HG02642 (cell line): ENCODE results near the gene ITGB2.

Experiments used
- ATAC-seq: cut with Tn5 transposase; IDR thresholded peaks from one replicate; pipeline ENCODE4 v1.9.1; 2021; ENCODE audit warnings: mild to moderate bottlenecking; ENCODE audit not compliant: unreplicated experiment, poor library complexity

The ITGB2 gene

GRCh38 chr21:44855572-44855971 lies 65.1 kb downstream of the ITGB2 start:
- no peak for ATAC-seq

GRCh38 chr21:44854664-44855446 lies 65.8 kb downstream of the ITGB2 start:
- no peak for ATAC-seq

GRCh38 chr21:44854391-44854663 lies 66.4 kb downstream of the ITGB2 start:
- no peak for ATAC-seq

GRCh38 chr21:44853601-44854390 lies 66.9 kb downstream of the ITGB2 start:
- no peak for ATAC-seq

- no peak for ATAC-seq
These were observed 69.6 kb downstream of the ITGB2 start for GRCh38 chr21:44850905-44851657.

- ATAC-seq, result no peak
These were observed 70.4 kb downstream of the ITGB2 start for GRCh38 chr21:44850208-44850800.

- ATAC-seq, result no peak
These were observed 71.0 kb downstream of the ITGB2 start for GRCh38 chr21:44849616-44850130.

GRCh38 chr21:44848821-44849521 lies 71.7 kb downstream of the ITGB2 start:
- ATAC-seq, result no peak

GRCh38 chr21:44847261-44848056 lies 73.2 kb downstream of the ITGB2 start:
- ATAC-seq, result no peak

GRCh38 chr21:44846485-44847260 lies 74.0 kb downstream of the ITGB2 start:
- ATAC-seq, result no peak

GRCh38 chr21:44846224-44846484 lies 74.5 kb downstream of the ITGB2 start:
- no peak for ATAC-seq

- peak; percentile 63 for ATAC-seq
These were observed 75.1 kb downstream of the ITGB2 start for GRCh38 chr21:44845418-44846223.

- ATAC-seq, result no peak
These were observed 76.4 kb downstream of the ITGB2 start for GRCh38 chr21:44844256-44844655.

GRCh38 chr21:44842721-44843445 lies 77.8 kb downstream of the ITGB2 start:
- no peak for ATAC-seq

- ATAC-seq, result no peak
These were observed 78.6 kb downstream of the ITGB2 start for GRCh38 chr21:44842087-44842486.

- ATAC-seq, result no peak
These were observed 79.9 kb downstream of the ITGB2 start for GRCh38 chr21:44840771-44841170.

GRCh38 chr21:44838951-44839350 lies 81.7 kb downstream of the ITGB2 start:
- no peak for ATAC-seq
